Measurements from ENCODE around the gene TERF2IP. TPM values are rescaled to one million over a fixed set of nuclear protein-coding genes. Genes with fewer than 3 reads are reported as not detected.
A peak's percentile ranks its signal among the peaks of the same experiment; 100 is the strongest.

TERF2IP gene
- total and polyA plus RNA-seq, 9 of the 15 experiments (the other 6 are each of a cell fraction or from before 2014, with no cell fraction given): 14.5 to 64.2 (median 47.0) TPM

DNA sequence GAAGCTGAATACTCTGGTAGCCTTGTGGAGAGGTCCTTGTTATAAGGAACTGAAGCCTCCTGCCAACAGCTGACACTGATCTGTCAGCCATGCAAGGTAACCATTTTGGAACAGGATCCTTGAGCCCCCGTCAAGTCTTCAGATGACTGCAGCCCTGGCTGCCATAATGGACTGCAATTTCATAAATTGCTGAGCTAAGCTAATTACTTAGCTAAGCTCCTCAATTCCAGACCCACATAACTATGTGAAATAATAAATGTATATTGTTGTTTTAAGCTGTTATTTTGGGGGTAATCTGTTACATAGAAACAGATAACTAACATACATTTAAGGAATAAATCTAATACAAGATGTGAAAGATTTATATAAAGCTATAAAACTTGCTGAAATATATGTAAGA, 41.1 kb upstream of the TERF2IP start:
- no peak for ATAC-seq
- DNase-seq (ENCODE audit: extremely low read depth in 1 of 4, low spot score in 3 of 4): no peak
- TF ChIP-seq ZNF316 (IDR thresholded peaks at IDR 0.05): peak; percentile 92
- no peak for TF ChIP-seq CBFA2T2 (conservative IDR thresholded peaks at IDR 0.05)
- no peak for TF ChIP-seq POLR2H (tag; IDR thresholded peaks at IDR 0.05; ENCODE audit: low read depth)
- no peak for TF ChIP-seq KHSRP (IDR thresholded peaks at IDR 0.05)
- TF ChIP-seq BRD9 (IDR thresholded peaks at IDR 0.05; ENCODE audit: low read depth, partially characterized antibody): no peak
- TF ChIP-seq, protein P1, sequence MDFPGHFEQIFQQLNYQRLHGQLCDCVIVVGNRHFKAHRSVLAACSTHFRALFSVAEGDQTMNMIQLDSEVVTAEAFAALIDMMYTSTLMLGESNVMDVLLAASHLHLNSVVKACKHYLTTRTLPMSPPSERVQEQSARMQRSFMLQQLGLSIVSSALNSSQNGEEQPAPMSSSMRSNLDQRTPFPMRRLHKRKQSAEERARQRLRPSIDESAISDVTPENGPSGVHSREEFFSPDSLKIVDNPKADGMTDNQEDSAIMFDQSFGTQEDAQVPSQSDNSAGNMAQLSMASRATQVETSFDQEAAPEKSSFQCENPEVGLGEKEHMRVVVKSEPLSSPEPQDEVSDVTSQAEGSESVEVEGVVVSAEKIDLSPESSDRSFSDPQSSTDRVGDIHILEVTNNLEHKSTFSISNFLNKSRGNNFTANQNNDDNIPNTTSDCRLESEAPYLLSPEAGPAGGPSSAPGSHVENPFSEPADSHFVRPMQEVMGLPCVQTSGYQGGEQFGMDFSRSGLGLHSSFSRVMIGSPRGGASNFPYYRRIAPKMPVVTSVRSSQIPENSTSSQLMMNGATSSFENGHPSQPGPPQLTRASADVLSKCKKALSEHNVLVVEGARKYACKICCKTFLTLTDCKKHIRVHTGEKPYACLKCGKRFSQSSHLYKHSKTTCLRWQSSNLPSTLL (IDR thresholded peaks at IDR 0.05): no peak
- no peak for TF ChIP-seq NR1H2 (CRISPR knock-in tag; IDR thresholded peaks at IDR 0.05)
- TF ChIP-seq, protein P2, sequence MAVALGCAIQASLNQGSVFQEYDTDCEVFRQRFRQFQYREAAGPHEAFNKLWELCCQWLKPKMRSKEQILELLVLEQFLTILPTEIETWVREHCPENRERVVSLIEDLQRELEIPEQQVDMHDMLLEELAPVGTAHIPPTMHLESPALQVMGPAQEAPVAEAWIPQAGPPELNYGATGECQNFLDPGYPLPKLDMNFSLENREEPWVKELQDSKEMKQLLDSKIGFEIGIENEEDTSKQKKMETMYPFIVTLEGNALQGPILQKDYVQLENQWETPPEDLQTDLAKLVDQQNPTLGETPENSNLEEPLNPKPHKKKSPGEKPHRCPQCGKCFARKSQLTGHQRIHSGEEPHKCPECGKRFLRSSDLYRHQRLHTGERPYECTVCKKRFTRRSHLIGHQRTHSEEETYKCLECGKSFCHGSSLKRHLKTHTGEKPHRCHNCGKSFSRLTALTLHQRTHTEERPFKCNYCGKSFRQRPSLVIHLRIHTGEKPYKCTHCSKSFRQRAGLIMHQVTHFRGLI (CRISPR knock-in tag; IDR thresholded peaks at IDR 0.05): no peak
- TF ChIP-seq, protein P3, sequence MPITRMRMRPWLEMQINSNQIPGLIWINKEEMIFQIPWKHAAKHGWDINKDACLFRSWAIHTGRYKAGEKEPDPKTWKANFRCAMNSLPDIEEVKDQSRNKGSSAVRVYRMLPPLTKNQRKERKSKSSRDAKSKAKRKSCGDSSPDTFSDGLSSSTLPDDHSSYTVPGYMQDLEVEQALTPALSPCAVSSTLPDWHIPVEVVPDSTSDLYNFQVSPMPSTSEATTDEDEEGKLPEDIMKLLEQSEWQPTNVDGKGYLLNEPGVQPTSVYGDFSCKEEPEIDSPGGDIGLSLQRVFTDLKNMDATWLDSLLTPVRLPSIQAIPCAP (CRISPR knock-in tag; IDR thresholded peaks at IDR 0.05; ENCODE audit: borderline replicate concordance): no peak
- TF ChIP-seq, protein P4, sequence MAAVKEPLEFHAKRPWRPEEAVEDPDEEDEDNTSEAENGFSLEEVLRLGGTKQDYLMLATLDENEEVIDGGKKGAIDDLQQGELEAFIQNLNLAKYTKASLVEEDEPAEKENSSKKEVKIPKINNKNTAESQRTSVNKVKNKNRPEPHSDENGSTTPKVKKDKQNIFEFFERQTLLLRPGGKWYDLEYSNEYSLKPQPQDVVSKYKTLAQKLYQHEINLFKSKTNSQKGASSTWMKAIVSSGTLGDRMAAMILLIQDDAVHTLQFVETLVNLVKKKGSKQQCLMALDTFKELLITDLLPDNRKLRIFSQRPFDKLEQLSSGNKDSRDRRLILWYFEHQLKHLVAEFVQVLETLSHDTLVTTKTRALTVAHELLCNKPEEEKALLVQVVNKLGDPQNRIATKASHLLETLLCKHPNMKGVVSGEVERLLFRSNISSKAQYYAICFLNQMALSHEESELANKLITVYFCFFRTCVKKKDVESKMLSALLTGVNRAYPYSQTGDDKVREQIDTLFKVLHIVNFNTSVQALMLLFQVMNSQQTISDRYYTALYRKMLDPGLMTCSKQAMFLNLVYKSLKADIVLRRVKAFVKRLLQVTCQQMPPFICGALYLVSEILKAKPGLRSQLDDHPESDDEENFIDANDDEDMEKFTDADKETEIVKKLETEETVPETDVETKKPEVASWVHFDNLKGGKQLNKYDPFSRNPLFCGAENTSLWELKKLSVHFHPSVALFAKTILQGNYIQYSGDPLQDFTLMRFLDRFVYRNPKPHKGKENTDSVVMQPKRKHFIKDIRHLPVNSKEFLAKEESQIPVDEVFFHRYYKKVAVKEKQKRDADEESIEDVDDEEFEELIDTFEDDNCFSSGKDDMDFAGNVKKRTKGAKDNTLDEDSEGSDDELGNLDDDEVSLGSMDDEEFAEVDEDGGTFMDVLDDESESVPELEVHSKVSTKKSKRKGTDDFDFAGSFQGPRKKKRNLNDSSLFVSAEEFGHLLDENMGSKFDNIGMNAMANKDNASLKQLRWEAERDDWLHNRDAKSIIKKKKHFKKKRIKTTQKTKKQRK (IDR thresholded peaks at IDR 0.05; ENCODE audit: borderline replicate concordance, low read depth, low read length): no peak

More for the DNA sequence above, 41.1 kb upstream of the TERF2IP start:
- no peak overlapping the region for H3K4me3 ChIP-seq
- intact Hi-C loops (cut with micrococcal nuclease) (no loop called here), in situ Hi-C loops (cut with MboI) (no loop called here)
- no peaks in the 10 kb centered on the region for H3K9me3 ChIP-seq (replicated peaks; ENCODE audit: control insufficient read depth, insufficient read depth, low read depth, low read length)
- POLR2A ChIA-PET: interaction anchor here (1.0 to 1.5 kb wide), 4 partner anchors 14 to 89 kb away, joined by 3 to 9 read pairs (median 3); no protein-coding TSS in a partner anchor
- H3K27ac ChIP-seq (ENCODE audit: extremely low read depth, low read depth, low read length): no peak overlapping the region
- no peaks in the 10 kb centered on the region for H4K20me1 ChIP-seq (replicated peaks; ENCODE audit: control insufficient read depth, insufficient read depth, low read length)
- H3K36me3 ChIP-seq (ENCODE audit: control insufficient read depth, insufficient read depth, low read length): peaks cover 48% of the 10 kb centered on the region
- no peak for FAIRE-seq
- no TSS peak for BruUV-seq (replicated peaks)
- no peaks in the 10 kb centered on the region for H3K27me3 ChIP-seq (ENCODE audit: control insufficient read depth in 2 of 2, insufficient read depth in 2 of 2, low read length in 2 of 2)
- no peak overlapping the region for H3K9ac ChIP-seq (ENCODE audit: insufficient read depth in 1 of 2, low read depth in 2 of 2, low read length in 2 of 2)
- H2AFZ ChIP-seq (ENCODE audit: low read depth, low read length): no peak overlapping the region
- no peaks in the 10 kb centered on the region for H3K79me2 ChIP-seq (ENCODE audit: control insufficient read depth, insufficient read depth, low read length)
- 89% methylated on average over 1 of the region's 1 CpG for WGBS (ENCODE audit: insufficient coverage, low coverage, missing lambda C conversion rate)
- H3K4me1 ChIP-seq (replicated peaks in 1 of 2; ENCODE audit: control insufficient read depth in 2 of 2, insufficient read depth in 2 of 2, low read length in 2 of 2): no peaks in the 10 kb centered on the region
- H3K9me1 ChIP-seq (ENCODE audit: control insufficient read depth, insufficient read depth, low read length): no peaks in the 10 kb centered on the region
- no peak overlapping the region for H3K4me2 ChIP-seq (ENCODE audit: insufficient read depth, low read length)
- CTCF ChIA-PET (ENCODE audit: low intra/inter-chr PET ratio): no interaction called here

All from K562 (cell line).